GM12891 (cell line): Measurements from ENCODE around the gene DLD.

ENCODE experiments used
- PAX5 ChIP-seq: IDR thresholded peaks from 2 replicates; pipeline ENCODE4 v1.6.1; 2011; ENCODE audit warnings: low read length, moderate library complexity, mild to moderate bottlenecking; ENCODE audit not compliant: insufficient read depth, severe bottlenecking
- POLR2A ChIP-seq: IDR thresholded peaks from 2 replicates; pipeline ENCODE4 v1.6.1; 2011; ENCODE audit warnings: low read depth, low read length, control low read depth
- POLR2AphosphoS5 ChIP-seq: IDR thresholded peaks from 2 replicates; pipeline ENCODE4 v1.6.1; 2011; ENCODE audit warnings: low read depth, low read length, control low read depth
- POU2F2 ChIP-seq: IDR thresholded peaks from 2 replicates; pipeline ENCODE4 v1.6.1; 2011; ENCODE audit warnings: low read depth, mild to moderate bottlenecking, control low read depth, low read length, moderate library complexity
- SPI1 ChIP-seq: IDR thresholded peaks from 2 replicates; pipeline ENCODE4 v1.6.1; 2011; ENCODE audit warnings: low read depth, low read length, control low read depth
- TAF1 ChIP-seq: IDR thresholded peaks from 2 replicates; pipeline ENCODE4 v1.6.1; 2011; ENCODE audit warnings: low read depth, low read length, control low read depth

- TF ChIP-seq POLR2A (no peak), POLR2AphosphoS5 (no peak), TAF1 (no peak), POU2F2 (no peak), SPI1 (no peak), PAX5 (no peak)
Observed at GRCh38 chr7:107962817-107963216, 71.8 kb downstream of the DLD start.
